A549 treated with DMSO at 1 μM for 4 hours (cell line): ENCODE measurements around the gene PML. TPM values are rescaled to one million over a fixed set of nuclear protein-coding genes. Genes with fewer than 3 reads are reported as not detected.

Source experiments
- total RNA-seq: library from RNA; stranded (reverse); fragments of 200-300 nt; extraction: Qiagen RNA extraction; gene quantifications from 5 replicates; pipeline ENCODE4 v1.2.3, GENCODE V29; 2022; ENCODE audit warnings: low read depth

The PML gene
- 10.9 to 16.0 TPM (median 15.9 TPM) in 5 replicates for total RNA-seq

DNA sequence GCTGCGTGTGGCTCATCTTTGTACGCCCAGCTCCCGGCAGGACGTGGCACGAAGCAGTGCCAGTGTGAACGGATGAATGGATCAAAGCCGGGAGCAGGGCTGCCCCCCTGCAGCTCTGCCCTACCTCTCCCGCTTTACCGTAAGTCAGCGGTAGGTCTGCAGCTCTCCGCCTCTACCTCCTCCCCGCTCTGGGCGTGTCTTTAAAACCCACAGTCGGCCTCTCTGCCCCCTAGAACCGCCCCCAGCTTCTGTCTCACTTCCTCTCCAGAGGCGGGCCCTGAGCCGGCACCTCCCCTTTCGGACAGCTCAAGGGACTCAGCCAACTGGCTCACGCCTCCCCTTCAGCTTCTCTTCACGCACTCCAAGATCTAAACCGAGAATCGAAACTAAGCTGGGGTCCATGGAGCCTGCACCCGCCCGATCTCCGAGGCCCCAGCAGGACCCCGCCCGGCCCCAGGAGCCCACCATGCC, at the start of gene PML:
Gene PML, plus strand, starts transcription at position 304 of the 471 bp plus-strand sequence. Its CDS starts 97 bp downstream, at position 401.

DNA sequence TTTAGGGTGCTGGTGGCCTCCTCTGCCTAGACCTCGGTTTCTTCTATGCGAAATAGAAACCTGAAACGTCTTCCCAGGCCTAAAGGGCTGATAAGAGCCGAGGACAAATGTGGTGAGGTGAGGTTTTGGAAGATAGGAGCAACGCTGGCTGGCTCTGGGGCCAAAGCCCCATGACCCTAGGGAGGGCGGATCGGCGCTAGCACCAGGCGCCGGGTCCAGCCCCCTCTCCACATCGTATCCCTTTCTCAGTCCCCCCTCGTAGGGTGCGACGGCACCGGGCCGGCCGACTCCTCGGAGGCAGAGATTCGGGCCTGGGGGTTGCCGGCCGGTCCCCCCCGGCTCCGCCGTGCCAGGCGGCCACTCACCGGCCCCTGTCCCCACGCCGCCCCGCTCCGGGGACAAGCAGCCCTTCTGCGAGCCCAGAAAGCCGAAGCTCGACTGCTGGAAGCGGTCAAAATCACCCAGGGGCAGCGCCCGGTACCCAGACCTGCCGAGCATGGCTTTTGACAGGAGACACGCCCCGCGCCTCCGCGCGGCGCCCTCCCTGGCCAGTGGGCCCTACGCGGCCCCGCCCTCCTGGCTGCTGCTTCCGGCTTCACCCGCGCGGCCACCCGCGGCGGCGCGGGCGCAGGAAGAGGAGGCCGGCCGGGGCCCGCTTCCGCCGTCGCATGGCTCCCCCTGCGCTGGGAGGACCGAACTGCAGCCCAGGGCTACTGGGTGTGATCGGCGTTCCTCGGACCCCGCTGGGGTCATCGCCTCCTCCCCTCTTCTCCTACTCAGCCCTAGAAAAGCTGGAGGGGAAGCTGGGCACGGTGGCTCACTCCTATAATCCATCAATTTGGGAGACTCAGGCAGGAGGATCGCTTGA, 2.6 kb upstream of the PML start, which contains the start of gene STOML1:
Gene STOML1, minus strand, starts transcription at position 570 of the 868 bp plus-strand sequence. Its CDS starts 72 bp downstream, at position 498.

GRCh38 chr15:74082450-74082849, 87.9 kb downstream of the PML start, which contains the start of gene GOLGA6A:
Gene GOLGA6A (minus strand): TSS chr15:74082550. CDS start chr15:74082509, 41 bp downstream.

Other genes with a start within 250 kb of the PML start
- 1.4 to 2.6 TPM (median 2.1 TPM) in 5 replicates for gene INSYN1, start 241.4 kb upstream of the PML start, total RNA-seq
- not detected in 5 replicates for gene TBC1D21, start 121.2 kb upstream of the PML start, total RNA-seq
- gene LOXL1, start 68.3 kb upstream of the PML start, total RNA-seq: 0.43 to 0.92 TPM (median 0.55 TPM) in 5 replicates
- gene STOML1, start 2.4 kb upstream of the PML start, total RNA-seq: 9.4 to 13.0 TPM (median 11.4 TPM) in 5 replicates
- gene GOLGA6A, start 87.8 kb downstream of the PML start, total RNA-seq: 0.07 to 0.16 TPM in 2 of 5 replicates, not detected in the others
- gene ISLR2, start 135.9 kb downstream of the PML start, total RNA-seq: 0.07 to 0.30 TPM (median 0.12 TPM) in 5 replicates
- gene ISLR, start 179.0 kb downstream of the PML start, total RNA-seq: 0.15 to 0.41 TPM (median 0.25 TPM) in 5 replicates
- gene STRA6, start 208.1 kb downstream of the PML start, total RNA-seq: 48.6 to 75.8 TPM (median 62.5 TPM) in 5 replicates
- 5.0 to 7.6 TPM (median 5.8 TPM) in 5 replicates for gene CCDC33, start 241.6 kb downstream of the PML start, total RNA-seq